Bronchial epithelial cell (primary cell): ENCODE measurements around the gene IFITM5. TPM values are rescaled to one million over a fixed set of nuclear protein-coding genes. Genes with fewer than 3 reads are reported as not detected.

Experiments used
- DNase-seq: peaks from one replicate; pipeline ENCODE4 v3.0.0-alpha.2; 2010; ENCODE audit warnings: low read depth
- FAIRE-seq: peaks from 2 replicates; lab custom pipeline; 2011; peaks lifted over from hg19 to GRCh38; lab: Jason Lieb, UNC
- H3K27me3 ChIP-seq: 2 replicates; pipeline ENCODE4 v1.5.1; 2011; ENCODE audit warnings: low read length; ENCODE audit not compliant: control insufficient read depth, insufficient read depth
- H3K36me3 ChIP-seq: 2 replicates; pipeline ENCODE4 v1.5.1; 2011; ENCODE audit warnings: low read length; ENCODE audit not compliant: control insufficient read depth, insufficient read depth
- H3K4me3 ChIP-seq: 2 replicates; pipeline ENCODE4 v1.5.1; 2011; ENCODE audit warnings: mild to moderate bottlenecking, low read depth, low read length, control low read depth
- CTCF ChIP-seq: IDR thresholded peaks from 2 replicates; pipeline ENCODE4 v1.5.1; 2011; ENCODE audit warnings: mild to moderate bottlenecking, moderate library complexity, low read length, control low read depth, inconsistent platforms; ENCODE audit not compliant: insufficient read depth, severe bottlenecking
- total RNA-seq: library from RNA; depleted of rRNA; stranded (reverse); fragments of >200 nt; gene quantifications from 2 replicates; pipeline ENCODE4 v1.2.1, GENCODE V29; 2014

IFITM5 gene
- total RNA-seq, 1 donor from 2014 or later = not detected

GRCh38 chr11:250274-250673, 49.1 kb downstream of the IFITM5 start:
- Histone ChIP-seq H3K36me3 (peaks cover 25% of the 10 kb centered on the region), H3K27me3 (no peaks in the 10 kb centered on the region), H3K4me3 (no peak overlapping the region)
- no peak for TF ChIP-seq CTCF
- DNase-seq (no peak), FAIRE-seq (no peak)

GRCh38 chr11:249062-249461, 50.3 kb downstream of the IFITM5 start:
- no peak for DNase-seq
- FAIRE-seq = no peak
- Histone ChIP-seq H3K4me3 (no peak overlapping the region), H3K36me3 (peaks cover 31% of the 10 kb centered on the region), H3K27me3 (no peaks in the 10 kb centered on the region)
- TF ChIP-seq CTCF = no peak

Other genes starting within 250 kb of the IFITM5 start
- gene SCGB1C1, start 106.4 kb downstream of the IFITM5 start, total RNA-seq = not detected in 2 replicates
- gene BET1L, start 92.1 kb downstream of the IFITM5 start, total RNA-seq = 16.0 and 16.3 TPM in 2 replicates
- gene RIC8A, start 91.8 kb downstream of the IFITM5 start, total RNA-seq = 106 and 170 TPM in 2 replicates
- 7.9 and 9.9 TPM in 2 replicates for gene SIRT3, start 63.2 kb downstream of the IFITM5 start, total RNA-seq
- gene PSMD13, start 62.5 kb downstream of the IFITM5 start, total RNA-seq = 146 and 171 TPM in 2 replicates
- gene NLRP6, start 21.1 kb downstream of the IFITM5 start, total RNA-seq = not detected in 2 replicates
- 1.7 and 3.2 TPM in 2 replicates for gene PGGHG, start 10.4 kb downstream of the IFITM5 start, total RNA-seq
- 1.4 and 3.7 TPM in 2 replicates for gene IFITM2, start 8.3 kb upstream of the IFITM5 start, total RNA-seq
- 1.2 and 1.8 TPM in 2 replicates for gene IFITM1, start 14.5 kb upstream of the IFITM5 start, total RNA-seq
- gene IFITM3, start 21.3 kb upstream of the IFITM5 start, total RNA-seq = 4.5 and 14.5 TPM in 2 replicates
- 10.8 and 11.4 TPM in 2 replicates for gene B4GALNT4, start 70.0 kb upstream of the IFITM5 start, total RNA-seq
- 231 and 328 TPM in 2 replicates for gene PKP3, start 94.7 kb upstream of the IFITM5 start, total RNA-seq
- 15.9 and 24.7 TPM in 2 replicates for gene SIGIRR, start 115.5 kb upstream of the IFITM5 start, total RNA-seq
- gene ANO9, start 142.5 kb upstream of the IFITM5 start, total RNA-seq = 7.4 and 9.2 TPM in 2 replicates
- 26.3 and 29.4 TPM in 2 replicates for gene PTDSS2, start 150.8 kb upstream of the IFITM5 start, total RNA-seq
- gene RNH1, start 207.7 kb upstream of the IFITM5 start, total RNA-seq = 361 and 427 TPM in 2 replicates
- gene HRAS, start 236.1 kb upstream of the IFITM5 start, total RNA-seq = 150 and 199 TPM in 2 replicates
- 0.26 and 0.38 TPM in 2 replicates for gene LRRC56, start 238.0 kb upstream of the IFITM5 start, total RNA-seq